ENCODE data around the gene RBM3.
"Not testable (repeated sequence)": the region's sequence is repeated elsewhere in the genome, so short reads cannot be mapped to it uniquely, and the experiment has no call there.

RBM3 gene
- total RNA-seq: 272 to 573 reads per million in 2 experiments

- peak; percentile 88 for DNase-seq (ENCODE audit: low read depth)
These were observed at the start of gene RBM3 for GRCh38 chrX:48574270-48575266. TSS of gene RBM3 (plus strand) at chrX:48574484. CDS start at chrX:48575181, 697 bp downstream.

GRCh38 chrX:48525853-48526252, 48.4 kb upstream of the RBM3 start:
- DNase-seq (ENCODE audit: low read depth): not testable (repeated sequence)

GRCh38 chrX:48530736-48531135, 43.5 kb upstream of the RBM3 start:
- DNase-seq (ENCODE audit: low read depth): no peak

- DNase-seq (ENCODE audit: low read depth): no peak
These were observed 42.8 kb upstream of the RBM3 start for GRCh38 chrX:48531358-48531959.

- no peak for DNase-seq (ENCODE audit: low read depth)
These were observed 42.1 kb upstream of the RBM3 start for GRCh38 chrX:48532161-48532560.

GRCh38 chrX:48533165-48533564, 41.1 kb upstream of the RBM3 start:
- no peak for DNase-seq (ENCODE audit: low read depth)

- DNase-seq (ENCODE audit: low read depth): no peak
These were observed 35.5 kb upstream of the RBM3 start for GRCh38 chrX:48538641-48539344.

GRCh38 chrX:48539345-48540027, 34.8 kb upstream of the RBM3 start, which contains the start of gene TBC1D25:
TSS of gene TBC1D25 (plus strand) at chrX:48539714. CDS start at chrX:48539798, 84 bp downstream.
- peak; percentile 96 for DNase-seq (ENCODE audit: low read depth)

GRCh38 chrX:48540028-48540375, 34.3 kb upstream of the RBM3 start:
- peak; percentile 40 for DNase-seq (ENCODE audit: low read depth)

GRCh38 chrX:48540480-48540879, 33.8 kb upstream of the RBM3 start:
- no peak for DNase-seq (ENCODE audit: low read depth)

- DNase-seq (ENCODE audit: low read depth): no peak
These were observed 33.0 kb upstream of the RBM3 start for GRCh38 chrX:48541140-48541814.

- no peak for DNase-seq (ENCODE audit: low read depth)
These were observed 25.4 kb upstream of the RBM3 start for GRCh38 chrX:48548871-48549270.

- not testable (repeated sequence) for DNase-seq (ENCODE audit: low read depth)
These were observed 18.5 kb upstream of the RBM3 start for GRCh38 chrX:48555731-48556325.

GRCh38 chrX:48558271-48558670, 16.0 kb upstream of the RBM3 start:
- DNase-seq (ENCODE audit: low read depth): no peak

- DNase-seq (ENCODE audit: low read depth): no peak
These were observed 14.6 kb upstream of the RBM3 start for GRCh38 chrX:48559636-48560035.

GRCh38 chrX:48560056-48560455, 14.2 kb upstream of the RBM3 start:
- DNase-seq (ENCODE audit: low read depth): no peak

- DNase-seq (ENCODE audit: low read depth): no peak
These were observed 13.6 kb upstream of the RBM3 start for GRCh38 chrX:48560681-48561080.

- no peak for DNase-seq (ENCODE audit: low read depth)
These were observed 4.3 kb upstream of the RBM3 start for GRCh38 chrX:48569958-48570357.

GRCh38 chrX:48573690-48574269, 504 bp upstream of the RBM3 start:
- peak; percentile 9 for DNase-seq (ENCODE audit: low read depth)

- no peak for DNase-seq (ENCODE audit: low read depth)
These were observed 1.4 kb downstream of the RBM3 start for GRCh38 chrX:48575642-48576041.

All from T follicular helper cell (primary cell).